Measurements from ENCODE around the gene AVL9. TPM values are rescaled to one million over a fixed set of nuclear protein-coding genes. Genes with fewer than 3 reads are reported as not detected.

The AVL9 gene
- total and polyA plus RNA-seq, 4 donors: 9.7 to 52.5 (median 35.3) TPM

GRCh38 chr7:32525839-32526238 is 30.6 kb downstream of the AVL9 start:
- 71 to 83% methylated on average over 4 of the region's 4 CpGs for WGBS, 2 donors
- peaks cover 0 to 4% (median 0%) of the 10 kb centered on the region in 4 donors for H3K9me3 ChIP-seq (ENCODE audit: control insufficient read depth in 4 of 4, insufficient read depth in 3 of 4, low read length in 3 of 4)
- peaks cover 0 to 10% (median 0%) of the 10 kb centered on the region in 5 donors for H3K4me1 ChIP-seq (ENCODE audit: control insufficient read depth in 5 of 5, insufficient read depth in 5 of 5, low read length in 5 of 5)
- no peak overlapping the region for H3K9ac ChIP-seq (ENCODE audit: insufficient read depth in 1 of 2, low read length in 2 of 2)
- no peaks in the 10 kb centered on the region for H3K27me3 ChIP-seq (ENCODE audit: control insufficient read depth in 3 of 3, insufficient read depth in 3 of 3, low read length in 2 of 3)
- peaks cover 0 to 1% (median under 1%) of the 10 kb centered on the region in 4 donors for H3K36me3 ChIP-seq (ENCODE audit: control insufficient read depth in 4 of 4, insufficient read depth in 4 of 4, low read length in 4 of 4)
- H3K4me3 ChIP-seq: no peak overlapping the region
- no peak for TF ChIP-seq CTCF (IDR thresholded peaks at IDR 0.05; ENCODE audit: control extremely low read depth, extremely low read depth)
- no peak for ATAC-seq (ENCODE audit: insufficient read depth, low FRiP score)
- H3K27ac ChIP-seq (ENCODE audit: low read depth in 1 of 2, low read length in 1 of 2): no peak overlapping the region
- DNase-seq: no peak

- no peak for DNase-seq
- no peak overlapping the region for H3K4me3 ChIP-seq
- peaks cover 0 to 11% (median 7%) of the 10 kb centered on the region in 5 donors for H3K4me1 ChIP-seq (ENCODE audit: control insufficient read depth in 5 of 5, insufficient read depth in 5 of 5, low read length in 5 of 5)
- TF ChIP-seq CTCF (IDR thresholded peaks at IDR 0.05; ENCODE audit: control extremely low read depth, extremely low read depth): no peak
- H3K9ac ChIP-seq (ENCODE audit: insufficient read depth in 1 of 2, low read length in 2 of 2): no peak overlapping the region
- H3K36me3 ChIP-seq (ENCODE audit: control insufficient read depth in 4 of 4, insufficient read depth in 4 of 4, low read length in 4 of 4): peaks cover 0 to 4% (median 0%) of the 10 kb centered on the region in 4 donors
- no peaks in the 10 kb centered on the region for H3K9me3 ChIP-seq (ENCODE audit: control insufficient read depth in 4 of 4, insufficient read depth in 3 of 4, low read length in 3 of 4)
- WGBS, 2 donors: 89 to 97% methylated on average over 13 of the region's 13 CpGs
- no peaks in the 10 kb centered on the region for H3K27me3 ChIP-seq (ENCODE audit: control insufficient read depth in 3 of 3, insufficient read depth in 3 of 3, low read length in 2 of 3)
- H3K27ac ChIP-seq (ENCODE audit: low read depth in 1 of 2, low read length in 1 of 2): no peak overlapping the region
- no peak for ATAC-seq (ENCODE audit: insufficient read depth, low FRiP score)
Observed at GRCh38 chr7:32531402-32531801, 36.1 kb downstream of the AVL9 start.

- WGBS, 2 donors: 90 to 94% methylated on average over 3 of the region's 3 CpGs
- Histone ChIP-seq H3K9ac (ENCODE audit: insufficient read depth in 1 of 2, low read length in 2 of 2) (no peak overlapping the region), H3K4me1 (ENCODE audit: control insufficient read depth in 5 of 5, insufficient read depth in 5 of 5, low read length in 5 of 5) (peaks cover 0 to 12% (median 8%) of the 10 kb centered on the region in 5 donors), H3K9me3 (ENCODE audit: control insufficient read depth in 4 of 4, insufficient read depth in 3 of 4, low read length in 3 of 4) (no peaks in the 10 kb centered on the region), H3K36me3 (ENCODE audit: control insufficient read depth in 4 of 4, insufficient read depth in 4 of 4, low read length in 4 of 4) (peaks cover 0 to 4% (median 0%) of the 10 kb centered on the region in 4 donors), H3K27me3 (ENCODE audit: control insufficient read depth in 3 of 3, insufficient read depth in 3 of 3, low read length in 2 of 3) (no peaks in the 10 kb centered on the region), H3K27ac (ENCODE audit: low read depth in 1 of 2, low read length in 1 of 2) (no peak overlapping the region), H3K4me3 (no peak overlapping the region)
- ATAC-seq (ENCODE audit: insufficient read depth, low FRiP score) (no peak), DNase-seq (no peak)
- TF ChIP-seq CTCF (IDR thresholded peaks at IDR 0.05; ENCODE audit: control extremely low read depth, extremely low read depth): no peak
Observed at GRCh38 chr7:32532086-32532485, 36.8 kb downstream of the AVL9 start.

- H3K9ac ChIP-seq (ENCODE audit: insufficient read depth in 1 of 2, low read length in 2 of 2): no peak overlapping the region
- no peaks in the 10 kb centered on the region for H3K27me3 ChIP-seq (ENCODE audit: control insufficient read depth in 3 of 3, insufficient read depth in 3 of 3, low read length in 2 of 3)
- H3K27ac ChIP-seq (ENCODE audit: low read depth in 1 of 2, low read length in 1 of 2): no peak overlapping the region
- no peak overlapping the region for H3K4me3 ChIP-seq
- TF ChIP-seq CTCF (IDR thresholded peaks at IDR 0.05; ENCODE audit: control extremely low read depth, extremely low read depth): no peak
- ATAC-seq (ENCODE audit: insufficient read depth, low FRiP score): no peak
- peaks cover 0 to 12% (median 8%) of the 10 kb centered on the region in 5 donors for H3K4me1 ChIP-seq (ENCODE audit: control insufficient read depth in 5 of 5, insufficient read depth in 5 of 5, low read length in 5 of 5)
- H3K9me3 ChIP-seq (ENCODE audit: control insufficient read depth in 4 of 4, insufficient read depth in 3 of 4, low read length in 3 of 4): no peaks in the 10 kb centered on the region
- peak in 1 of 3 donors; percentile 25 for DNase-seq
- H3K36me3 ChIP-seq (ENCODE audit: control insufficient read depth in 4 of 4, insufficient read depth in 4 of 4, low read length in 4 of 4): peaks cover 0 to 4% (median 0%) of the 10 kb centered on the region in 4 donors
- 75 to 84% methylated on average over 5 of the region's 5 CpGs for WGBS, 2 donors
Observed at GRCh38 chr7:32532716-32533115, 37.4 kb downstream of the AVL9 start.

All from lung (tissue), 12 donors.